Loucy (cell line): ENCODE results near the gene INPP4B.

Experiments
- H2AFZ ChIP-seq: fragments of 200-600 bp; sonication (generic); 2 replicates; pipeline ENCODE4 v1.6.0; 2016; ENCODE audit warnings: antibody characterized with exemption, mild to moderate bottlenecking, low read length, moderate library complexity
- H3F3A ChIP-seq: fragments of 200-600 bp; 2 replicates; pipeline ENCODE4 v1.6.0; 2016; ENCODE audit warnings: antibody characterized with exemption, low read depth, mild to moderate bottlenecking
- H3K27me3 ChIP-seq: fragments of 200-600 bp; sonication (generic); 2 replicates; pipeline ENCODE4 v1.6.1; 2014; ENCODE audit warnings: low read length, mild to moderate bottlenecking; ENCODE audit not compliant: insufficient read depth, poor library complexity, severe bottlenecking
- H3K36me3 ChIP-seq: fragments of 200-600 bp; sonication (generic); 2 replicates; pipeline ENCODE4 v1.6.1; 2016; ENCODE audit warnings: low read length; ENCODE audit not compliant: insufficient read depth
- H3K4me1 ChIP-seq: fragments of 200-600 bp; sonication (generic); 2 replicates; pipeline ENCODE4 v1.5.1; 2014; ENCODE audit warnings: low read length, mild to moderate bottlenecking; ENCODE audit not compliant: insufficient read depth, poor library complexity, severe bottlenecking
- H3K4me2 ChIP-seq: fragments of 200-600 bp; sonication (generic); 2 replicates; pipeline ENCODE4 v1.6.0; 2014; ENCODE audit warnings: antibody characterized with exemption, low read length, low read depth, mild to moderate bottlenecking; ENCODE audit not compliant: poor library complexity, severe bottlenecking
- H3K4me3 ChIP-seq: fragments of 200-600 bp; sonication (generic); 2 replicates; pipeline ENCODE4 v1.5.1; 2014; ENCODE audit warnings: low read length, mild to moderate bottlenecking, mixed read lengths; ENCODE audit not compliant: poor library complexity, severe bottlenecking
- H3K79me2 ChIP-seq: fragments of 200-600 bp; sonication (generic); 2 replicates; pipeline ENCODE4 v1.6.1; 2014; ENCODE audit warnings: low read length; ENCODE audit not compliant: insufficient read depth
- H3K9ac ChIP-seq: fragments of 200-600 bp; sonication (generic); 2 replicates; pipeline ENCODE4 v1.6.0; 2014; ENCODE audit warnings: mild to moderate bottlenecking, low read depth, low read length, moderate library complexity; ENCODE audit not compliant: poor library complexity, severe bottlenecking
- H3K9me2 ChIP-seq: fragments of 200-600 bp; sonication (generic); replicated peaks from 2 replicates; pipeline ENCODE4 v1.6.1; 2016; ENCODE audit warnings: low read depth, low read length, mixed read lengths
- H3K9me3 ChIP-seq: fragments of 200-600 bp; sonication (generic); 2 replicates; pipeline ENCODE4 v1.6.1; 2014; ENCODE audit warnings: mild to moderate bottlenecking, antibody characterized with exemption, low read length, low read depth; ENCODE audit not compliant: insufficient read depth
- H4K20me1 ChIP-seq: fragments of 200-600 bp; sonication (generic); 2 replicates; pipeline ENCODE4 v1.6.0; 2014; ENCODE audit warnings: antibody characterized with exemption, low read length, mild to moderate bottlenecking; ENCODE audit not compliant: insufficient read depth, poor library complexity, severe bottlenecking
- CTCF ChIP-seq: fragments of 200-600 bp; sonication (generic); conservative IDR thresholded peaks from 2 replicates; pipeline ENCODE4 v1.5.1; 2014; ENCODE audit warnings: mild to moderate bottlenecking, antibody characterized with exemption, low read length
- EZH2phosphoT487 ChIP-seq: fragments of 200-600 bp; IDR thresholded peaks from 2 replicates; pipeline ENCODE4 v1.6.1; 2018; ENCODE audit warnings: antibody characterized with exemption, mild to moderate bottlenecking, moderate library complexity, borderline replicate concordance

The INPP4B gene

GRCh38 chr4:142883040-142883832 is 37.1 kb upstream of the INPP4B start:
- no peaks in the 10 kb centered on the region for H4K20me1 ChIP-seq
- no peak overlapping the region for H3K4me2 ChIP-seq
- no peaks in the 10 kb centered on the region for H3K9me2 ChIP-seq
- H3K9ac ChIP-seq, result no peak overlapping the region
- H3K36me3 ChIP-seq, result no peaks in the 10 kb centered on the region
- H3K79me2 ChIP-seq, result no peaks in the 10 kb centered on the region
- H3K9me3 ChIP-seq, result no peaks in the 10 kb centered on the region
- no peaks in the 10 kb centered on the region for H3K27me3 ChIP-seq
- no peak for TF ChIP-seq EZH2phosphoT487
- TF ChIP-seq CTCF, result peak; percentile 93
- H3K4me1 ChIP-seq, result no peaks in the 10 kb centered on the region
- no peak overlapping the region for H3K4me3 ChIP-seq
- no peaks in the 10 kb centered on the region for H3F3A ChIP-seq
- H2AFZ ChIP-seq, result peak overlapping the region; percentile 20

- Histone ChIP-seq H3K4me1 (no peaks in the 10 kb centered on the region), H3K27me3 (no peaks in the 10 kb centered on the region), H4K20me1 (no peaks in the 10 kb centered on the region), H3K79me2 (no peaks in the 10 kb centered on the region), H3K4me3 (no peak overlapping the region), H3K4me2 (no peak overlapping the region), H3K9me3 (no peaks in the 10 kb centered on the region), H3K9ac (no peak overlapping the region), H3F3A (no peaks in the 10 kb centered on the region), H3K9me2 (no peaks in the 10 kb centered on the region), H3K36me3 (no peaks in the 10 kb centered on the region), H2AFZ (no peak overlapping the region)
- TF ChIP-seq CTCF, result no peak
- no peak for TF ChIP-seq EZH2phosphoT487
Observed at GRCh38 chr4:142882159-142882558, 36.1 kb upstream of the INPP4B start.

- TF ChIP-seq CTCF, result no peak
- TF ChIP-seq EZH2phosphoT487, result no peak
- H3K4me3 ChIP-seq, result no peak overlapping the region
- H3K79me2 ChIP-seq, result no peaks in the 10 kb centered on the region
- no peaks in the 10 kb centered on the region for H3K4me1 ChIP-seq
- H3K9me2 ChIP-seq, result no peaks in the 10 kb centered on the region
- no peak overlapping the region for H3K9ac ChIP-seq
- H3K9me3 ChIP-seq, result no peaks in the 10 kb centered on the region
- no peak overlapping the region for H3K4me2 ChIP-seq
- H3F3A ChIP-seq, result no peaks in the 10 kb centered on the region
- no peak overlapping the region for H2AFZ ChIP-seq
- no peaks in the 10 kb centered on the region for H3K27me3 ChIP-seq
- no peaks in the 10 kb centered on the region for H3K36me3 ChIP-seq
- no peaks in the 10 kb centered on the region for H4K20me1 ChIP-seq
Observed at GRCh38 chr4:142881331-142881730, 35.2 kb upstream of the INPP4B start.
